Measurements from ENCODE around the gene PDLIM1. TPM values are rescaled to one million over a fixed set of nuclear protein-coding genes. Genes with fewer than 3 reads are reported as not detected.
"Not testable (repeated sequence)": the region's sequence is repeated elsewhere in the genome, so short reads cannot be mapped to it uniquely, and the experiment has no call there.

Gene PDLIM1
- total RNA-seq, 4 donors from 2014 or later = 113 to 150 (median 128) TPM

GRCh38 chr10:95229724-95230627, 60.8 kb downstream of the PDLIM1 start:
- no peak for DNase-seq (ENCODE audit: low spot score in 2 of 2)
- H3K9me3 ChIP-seq = peaks cover 0 to 15% (median 0%) of the 10 kb centered on the region in 4 donors
- H3K27me3 ChIP-seq = no peaks in the 10 kb centered on the region
- no peaks in the 10 kb centered on the region for H3K4me1 ChIP-seq
- peaks cover 0 to 12% (median 0%) of the 10 kb centered on the region in 3 donors for H3K36me3 ChIP-seq
- WGBS, 2 donors = 59 to 65% methylated on average over 10 of the region's 10 CpGs
- no peak overlapping the region for H3K27ac ChIP-seq
- no peak for TF ChIP-seq POLR2A (IDR thresholded peaks at IDR 0.05)
- TF ChIP-seq EP300 (IDR thresholded peaks at IDR 0.05) = peak in 1 of 2 donors; percentile 24
- H3K4me3 ChIP-seq = peak overlapping the region in 2 of 4 donors; percentile 36 to 40

- Histone ChIP-seq H3K36me3 (peaks cover 0 to 11% (median 0%) of the 10 kb centered on the region in 3 donors), H3K9me3 (peaks cover 0 to 15% (median 0%) of the 10 kb centered on the region in 4 donors)
- not testable (repeated sequence) for H3K4me1 ChIP-seq; H3K27ac ChIP-seq; DNase-seq (ENCODE audit: low spot score in 2 of 2); H3K27me3 ChIP-seq; H3K4me3 ChIP-seq
- 80% methylated on average over 14 of the region's 14 CpGs for WGBS, 2 donors
Observed at GRCh38 chr10:95228934-95229723, 61.7 kb downstream of the PDLIM1 start.

- 69 to 85% methylated on average over 2 of the region's 2 CpGs for WGBS, 2 donors
- no peaks in the 10 kb centered on the region for H3K4me1 ChIP-seq
- no peaks in the 10 kb centered on the region for H3K36me3 ChIP-seq
- H3K27ac ChIP-seq = no peak overlapping the region
- no peak for TF ChIP-seq POLR2A (IDR thresholded peaks at IDR 0.05)
- TF ChIP-seq EP300 (IDR thresholded peaks at IDR 0.05) = no peak
- no peak for TF ChIP-seq CTCF (IDR thresholded peaks at IDR 0.05)
- no peaks in the 10 kb centered on the region for H3K27me3 ChIP-seq
- peaks cover 0 to 4% (median 0%) of the 10 kb centered on the region in 4 donors for H3K9me3 ChIP-seq
- no peak overlapping the region for H3K4me3 ChIP-seq
- DNase-seq (ENCODE audit: low spot score in 2 of 2) = no peak
Observed at GRCh38 chr10:95225136-95225535, 65.7 kb downstream of the PDLIM1 start.

GRCh38 chr10:95221124-95221523, 69.7 kb downstream of the PDLIM1 start:
- WGBS, 2 donors = 54 to 62% methylated on average over 5 of the region's 5 CpGs
- Histone ChIP-seq H3K27ac (no peak overlapping the region), H3K27me3 (no peaks in the 10 kb centered on the region), H3K4me3 (no peak overlapping the region), H3K4me1 (no peaks in the 10 kb centered on the region), H3K9me3 (no peaks in the 10 kb centered on the region), H3K36me3 (no peaks in the 10 kb centered on the region)
- TF ChIP-seq CTCF (IDR thresholded peaks at IDR 0.05) = no peak
- TF ChIP-seq EP300 (IDR thresholded peaks at IDR 0.05) = no peak
- TF ChIP-seq POLR2A (IDR thresholded peaks at IDR 0.05) = no peak
- DNase-seq (ENCODE audit: low spot score in 2 of 2) = no peak

- no peaks in the 10 kb centered on the region for H3K9me3 ChIP-seq
- TF ChIP-seq POLR2A (IDR thresholded peaks at IDR 0.05) = no peak
- no peaks in the 10 kb centered on the region for H3K36me3 ChIP-seq
- no peak overlapping the region for H3K4me3 ChIP-seq
- no peak overlapping the region for H3K27ac ChIP-seq
- no peaks in the 10 kb centered on the region for H3K4me1 ChIP-seq
- DNase-seq (ENCODE audit: low spot score in 2 of 2) = no peak
- no peaks in the 10 kb centered on the region for H3K27me3 ChIP-seq
- WGBS, 2 donors = 90% methylated on average over 3 of the region's 3 CpGs
Observed at GRCh38 chr10:95220539-95220938, 70.3 kb downstream of the PDLIM1 start.

- Histone ChIP-seq H3K4me3 (no peak overlapping the region), H3K4me1 (no peaks in the 10 kb centered on the region), H3K27ac (no peak overlapping the region), H3K36me3 (no peaks in the 10 kb centered on the region), H3K9me3 (no peaks in the 10 kb centered on the region), H3K27me3 (no peaks in the 10 kb centered on the region)
- TF ChIP-seq POLR2A (IDR thresholded peaks at IDR 0.05) (no peak), EP300 (IDR thresholded peaks at IDR 0.05) (no peak), CTCF (IDR thresholded peaks at IDR 0.05) (no peak)
- WGBS, 2 donors = 31 to 40% methylated on average over 1 of the region's 1 CpG
- DNase-seq (ENCODE audit: low spot score in 2 of 2) = no peak
Observed at GRCh38 chr10:95217476-95217875, 73.3 kb downstream of the PDLIM1 start.

All from tibial nerve (tissue), 4 donors.